ENCODE measurements around the gene WDR33. TPM values are rescaled to one million over a fixed set of nuclear protein-coding genes. Genes with fewer than 3 reads are reported as not detected.
A peak's percentile ranks its signal among the peaks of the same experiment; 100 is the strongest.

The WDR33 gene
- total and polyA plus RNA-seq, 2 of the 13 experiments (the other 11 are each of a cell fraction or from before 2014, with no cell fraction given): 54.9 to 78.2 TPM

DNA sequence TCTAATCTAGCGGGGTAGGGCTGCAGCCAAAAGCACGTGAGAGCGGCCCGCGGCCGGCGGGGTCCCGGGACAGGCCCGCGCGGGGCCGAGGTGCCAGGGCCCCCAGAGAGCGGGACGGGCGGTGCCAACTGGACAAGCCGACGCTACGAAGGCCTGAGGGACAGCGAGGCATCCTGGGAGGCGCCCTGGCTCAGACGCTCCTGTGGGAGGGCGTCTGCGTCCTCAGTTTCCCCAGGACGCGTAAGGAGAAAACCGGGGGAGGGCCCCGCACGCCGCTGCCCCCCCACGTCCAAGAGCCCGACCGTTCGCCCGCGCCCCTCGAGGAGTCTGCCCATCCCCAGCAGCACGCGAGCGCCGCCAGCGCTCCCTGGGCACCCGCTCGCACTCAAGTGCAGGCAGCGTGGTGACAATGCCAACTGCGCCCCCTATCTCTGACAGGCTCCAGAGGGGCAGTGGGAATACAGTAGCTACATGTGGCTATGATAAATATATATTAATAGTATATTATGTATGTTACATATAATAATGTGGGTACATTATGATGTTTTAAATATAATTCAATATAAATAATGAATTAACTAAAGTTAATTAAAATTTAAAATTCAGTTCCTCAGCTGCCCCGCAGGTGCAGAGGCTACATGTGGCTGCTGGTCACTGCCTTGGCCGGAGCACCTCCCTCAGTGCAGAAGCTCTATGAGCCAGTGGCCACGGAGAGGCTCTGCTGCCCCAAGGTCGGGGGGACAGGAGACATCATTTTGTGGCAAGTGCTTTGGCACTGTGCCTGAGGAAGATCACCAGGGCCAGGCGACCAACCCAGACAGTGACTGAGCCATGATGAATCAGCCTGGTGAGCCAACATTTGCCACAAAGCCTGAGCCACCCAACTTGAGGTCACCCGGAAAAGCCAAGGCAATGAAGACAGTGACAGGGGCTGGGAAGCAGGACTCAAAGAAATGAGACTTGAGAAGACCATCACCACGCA, 115.2 kb downstream of the WDR33 start:
- no peaks in the 10 kb centered on the region for H3K79me2 ChIP-seq (ENCODE audit: insufficient read depth, low read length)
- 89% methylated on average over 52 of the region's 52 CpGs for WGBS (ENCODE audit: low lambda C conversion rate)
- no peak overlapping the region for H3K4me3 ChIP-seq (replicated peaks in 1 of 3; ENCODE audit: insufficient read depth in 1 of 3, low read depth in 2 of 3, low read length in 3 of 3)
- ChIA-PET CTCF (ENCODE audit: low intra/inter-chr PET ratio, low total read pairs) (no interaction called here), POLR2A (no interaction called here)
- no peak overlapping the region for H3K4me2 ChIP-seq (ENCODE audit: low read depth, low read length)
- peaks cover 12% of the 10 kb centered on the region for H3K9me3 ChIP-seq (ENCODE audit: low read length)
- in situ Hi-C loops (cut with HindIII; ENCODE audit: extremely low pct_ligation_motif_present, low pct_unique_long_range_greater_than_20kb) (no loop called here), intact Hi-C loops (cut with micrococcal nuclease; ENCODE audit: unreplicated experiment) (no loop called here)
- DNase-seq (ENCODE audit: low spot score) (no peak), ATAC-seq (no peak), FAIRE-seq (no peak)
- no peaks in the 10 kb centered on the region for H3K36me3 ChIP-seq (replicated peaks in 1 of 2; ENCODE audit: control insufficient read depth in 1 of 2, insufficient read depth in 2 of 2, low read length in 2 of 2)
- no peaks in the 10 kb centered on the region for H4K20me1 ChIP-seq (ENCODE audit: insufficient read depth, low read length)
- H3K4me1 ChIP-seq (ENCODE audit: insufficient read depth, low read length): peaks cover 8% of the 10 kb centered on the region
- H3K27ac ChIP-seq (ENCODE audit: extremely low read length, insufficient read depth, low read length): no peak overlapping the region
- no peak overlapping the region for H2AFZ ChIP-seq (ENCODE audit: low read length)
- TF ChIP-seq, protein P1, sequence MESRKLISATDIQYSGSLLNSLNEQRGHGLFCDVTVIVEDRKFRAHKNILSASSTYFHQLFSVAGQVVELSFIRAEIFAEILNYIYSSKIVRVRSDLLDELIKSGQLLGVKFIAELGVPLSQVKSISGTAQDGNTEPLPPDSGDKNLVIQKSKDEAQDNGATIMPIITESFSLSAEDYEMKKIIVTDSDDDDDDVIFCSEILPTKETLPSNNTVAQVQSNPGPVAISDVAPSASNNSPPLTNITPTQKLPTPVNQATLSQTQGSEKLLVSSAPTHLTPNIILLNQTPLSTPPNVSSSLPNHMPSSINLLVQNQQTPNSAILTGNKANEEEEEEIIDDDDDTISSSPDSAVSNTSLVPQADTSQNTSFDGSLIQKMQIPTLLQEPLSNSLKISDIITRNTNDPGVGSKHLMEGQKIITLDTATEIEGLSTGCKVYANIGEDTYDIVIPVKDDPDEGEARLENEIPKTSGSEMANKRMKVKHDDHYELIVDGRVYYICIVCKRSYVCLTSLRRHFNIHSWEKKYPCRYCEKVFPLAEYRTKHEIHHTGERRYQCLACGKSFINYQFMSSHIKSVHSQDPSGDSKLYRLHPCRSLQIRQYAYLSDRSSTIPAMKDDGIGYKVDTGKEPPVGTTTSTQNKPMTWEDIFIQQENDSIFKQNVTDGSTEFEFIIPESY (CRISPR knock-in tag; IDR thresholded peaks at IDR 0.05): 0 out of 2 replicates have a peak, but pooled peaks have one; percentile 35
- TF ChIP-seq ZNF577 (CRISPR knock-in tag; IDR thresholded peaks at IDR 0.05; ENCODE audit: borderline replicate concordance, low read depth) (no peak), SMARCE1 (IDR thresholded peaks at IDR 0.05; ENCODE audit: borderline replicate concordance) (no peak), TAF15 (IDR thresholded peaks at IDR 0.05; ENCODE audit: low read depth, low read length, poor library complexity, severe bottlenecking) (peak; percentile 62)
- no peaks in the 10 kb centered on the region for H3K27me3 ChIP-seq (ENCODE audit: control insufficient read depth in 1 of 2, insufficient read depth in 2 of 2, low read length in 2 of 2)
- H3K9ac ChIP-seq (ENCODE audit: insufficient read depth, low read depth, low read length): no peak overlapping the region
- BruUV-seq (replicated peaks): no TSS peak

DNA sequence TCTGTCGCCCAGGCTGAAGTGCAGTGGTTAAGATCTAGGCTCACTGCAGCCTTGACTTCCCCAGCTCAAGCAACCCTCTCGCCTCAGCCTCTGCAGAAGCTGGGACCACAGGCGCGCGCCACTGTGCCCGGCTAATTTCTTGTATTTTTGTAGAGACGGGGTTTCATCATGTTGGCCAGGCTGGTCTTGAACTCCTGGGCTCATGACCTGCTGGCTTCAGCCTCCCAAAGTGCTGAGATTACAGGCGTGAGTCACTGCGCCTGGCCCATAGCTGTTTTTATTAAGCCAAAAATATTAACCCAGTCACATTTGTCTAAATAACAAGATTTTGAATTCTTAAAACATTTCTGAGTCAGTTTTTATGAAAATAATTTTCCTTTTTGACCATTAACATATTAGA, 116.0 kb downstream of the WDR33 start:
- CTCF ChIA-PET (ENCODE audit: low intra/inter-chr PET ratio, low total read pairs): no interaction called here
- H4K20me1 ChIP-seq (ENCODE audit: insufficient read depth, low read length): no peaks in the 10 kb centered on the region
- no peak overlapping the region for H3K27ac ChIP-seq (ENCODE audit: extremely low read length, insufficient read depth, low read length)
- ATAC-seq (no peak), DNase-seq (ENCODE audit: low spot score) (no peak), FAIRE-seq (no peak)
- H3K9me3 ChIP-seq (ENCODE audit: low read length): peaks cover 20% of the 10 kb centered on the region
- WGBS (ENCODE audit: low lambda C conversion rate): 85% methylated on average over 9 of the region's 9 CpGs
- H3K4me1 ChIP-seq (ENCODE audit: insufficient read depth, low read length): peaks cover under 1% of the 10 kb centered on the region; the same call in 1 of the 2 replicates
- H3K79me2 ChIP-seq (ENCODE audit: insufficient read depth, low read length): no peaks in the 10 kb centered on the region
- BruUV-seq (replicated peaks): no TSS peak
- H3K9ac ChIP-seq (ENCODE audit: insufficient read depth, low read depth, low read length): no peak overlapping the region
- POLR2A ChIA-PET: no interaction called here
- in situ Hi-C loops (cut with HindIII; ENCODE audit: extremely low pct_ligation_motif_present, low pct_unique_long_range_greater_than_20kb) (no loop called here), intact Hi-C loops (cut with micrococcal nuclease; ENCODE audit: unreplicated experiment) (no loop called here)
- no peaks in the 10 kb centered on the region for H3K27me3 ChIP-seq (ENCODE audit: control insufficient read depth in 1 of 2, insufficient read depth in 2 of 2, low read length in 2 of 2)
- H3K36me3 ChIP-seq (replicated peaks in 1 of 2; ENCODE audit: control insufficient read depth in 1 of 2, insufficient read depth in 2 of 2, low read length in 2 of 2): no peaks in the 10 kb centered on the region
- no peak overlapping the region for H2AFZ ChIP-seq (ENCODE audit: low read length)
- TF ChIP-seq SRSF4 (IDR thresholded peaks at IDR 0.05; ENCODE audit: low read depth, low read length, poor library complexity, severe bottlenecking): no peak
- no peak overlapping the region for H3K4me3 ChIP-seq (replicated peaks in 1 of 3; ENCODE audit: insufficient read depth in 1 of 3, low read depth in 2 of 3, low read length in 3 of 3)
- H3K4me2 ChIP-seq (ENCODE audit: low read depth, low read length): no peak overlapping the region
